ENCODE results near the gene ROBO4. TPM values are rescaled to one million over a fixed set of nuclear protein-coding genes. Genes with fewer than 3 reads are reported as not detected.

The ROBO4 gene
- total and polyA plus RNA-seq, 2 experiments from 2014 or later, result not detected

DNA sequence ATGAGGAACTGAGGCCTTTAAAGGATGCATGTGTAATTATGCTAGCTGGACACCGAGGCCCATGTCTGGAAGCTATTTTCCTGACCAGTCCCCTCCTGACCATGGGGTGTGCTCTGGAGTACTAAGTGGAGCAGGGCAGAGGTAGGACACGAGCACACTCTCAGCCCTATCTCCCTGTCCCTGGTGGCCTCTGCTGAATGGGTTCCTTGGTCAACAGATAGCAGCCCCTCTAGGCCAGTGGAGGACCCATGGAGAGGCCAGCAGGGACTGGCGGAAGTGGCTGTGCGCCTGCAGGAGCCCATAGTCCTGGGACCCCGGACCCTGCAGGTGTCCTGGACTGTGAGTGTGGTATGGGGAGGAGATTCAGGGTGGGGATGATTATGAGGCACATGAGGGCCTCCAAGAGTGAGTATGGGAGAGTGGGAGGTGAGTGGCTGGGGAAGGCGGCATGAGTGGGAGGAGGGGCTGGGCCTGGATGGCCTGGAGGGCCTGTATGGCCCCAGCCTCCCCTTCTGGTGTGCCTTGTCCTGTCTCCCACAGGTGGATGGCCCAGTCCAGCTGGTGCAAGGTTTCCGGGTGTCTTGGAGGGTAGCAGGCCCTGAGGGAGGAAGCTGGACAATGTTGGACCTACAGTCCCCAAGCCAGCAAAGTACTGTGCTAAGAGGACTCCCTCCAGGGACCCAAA, 23.0 kb downstream of the ROBO4 start (continued):
- TF ChIP-seq, protein P1, sequence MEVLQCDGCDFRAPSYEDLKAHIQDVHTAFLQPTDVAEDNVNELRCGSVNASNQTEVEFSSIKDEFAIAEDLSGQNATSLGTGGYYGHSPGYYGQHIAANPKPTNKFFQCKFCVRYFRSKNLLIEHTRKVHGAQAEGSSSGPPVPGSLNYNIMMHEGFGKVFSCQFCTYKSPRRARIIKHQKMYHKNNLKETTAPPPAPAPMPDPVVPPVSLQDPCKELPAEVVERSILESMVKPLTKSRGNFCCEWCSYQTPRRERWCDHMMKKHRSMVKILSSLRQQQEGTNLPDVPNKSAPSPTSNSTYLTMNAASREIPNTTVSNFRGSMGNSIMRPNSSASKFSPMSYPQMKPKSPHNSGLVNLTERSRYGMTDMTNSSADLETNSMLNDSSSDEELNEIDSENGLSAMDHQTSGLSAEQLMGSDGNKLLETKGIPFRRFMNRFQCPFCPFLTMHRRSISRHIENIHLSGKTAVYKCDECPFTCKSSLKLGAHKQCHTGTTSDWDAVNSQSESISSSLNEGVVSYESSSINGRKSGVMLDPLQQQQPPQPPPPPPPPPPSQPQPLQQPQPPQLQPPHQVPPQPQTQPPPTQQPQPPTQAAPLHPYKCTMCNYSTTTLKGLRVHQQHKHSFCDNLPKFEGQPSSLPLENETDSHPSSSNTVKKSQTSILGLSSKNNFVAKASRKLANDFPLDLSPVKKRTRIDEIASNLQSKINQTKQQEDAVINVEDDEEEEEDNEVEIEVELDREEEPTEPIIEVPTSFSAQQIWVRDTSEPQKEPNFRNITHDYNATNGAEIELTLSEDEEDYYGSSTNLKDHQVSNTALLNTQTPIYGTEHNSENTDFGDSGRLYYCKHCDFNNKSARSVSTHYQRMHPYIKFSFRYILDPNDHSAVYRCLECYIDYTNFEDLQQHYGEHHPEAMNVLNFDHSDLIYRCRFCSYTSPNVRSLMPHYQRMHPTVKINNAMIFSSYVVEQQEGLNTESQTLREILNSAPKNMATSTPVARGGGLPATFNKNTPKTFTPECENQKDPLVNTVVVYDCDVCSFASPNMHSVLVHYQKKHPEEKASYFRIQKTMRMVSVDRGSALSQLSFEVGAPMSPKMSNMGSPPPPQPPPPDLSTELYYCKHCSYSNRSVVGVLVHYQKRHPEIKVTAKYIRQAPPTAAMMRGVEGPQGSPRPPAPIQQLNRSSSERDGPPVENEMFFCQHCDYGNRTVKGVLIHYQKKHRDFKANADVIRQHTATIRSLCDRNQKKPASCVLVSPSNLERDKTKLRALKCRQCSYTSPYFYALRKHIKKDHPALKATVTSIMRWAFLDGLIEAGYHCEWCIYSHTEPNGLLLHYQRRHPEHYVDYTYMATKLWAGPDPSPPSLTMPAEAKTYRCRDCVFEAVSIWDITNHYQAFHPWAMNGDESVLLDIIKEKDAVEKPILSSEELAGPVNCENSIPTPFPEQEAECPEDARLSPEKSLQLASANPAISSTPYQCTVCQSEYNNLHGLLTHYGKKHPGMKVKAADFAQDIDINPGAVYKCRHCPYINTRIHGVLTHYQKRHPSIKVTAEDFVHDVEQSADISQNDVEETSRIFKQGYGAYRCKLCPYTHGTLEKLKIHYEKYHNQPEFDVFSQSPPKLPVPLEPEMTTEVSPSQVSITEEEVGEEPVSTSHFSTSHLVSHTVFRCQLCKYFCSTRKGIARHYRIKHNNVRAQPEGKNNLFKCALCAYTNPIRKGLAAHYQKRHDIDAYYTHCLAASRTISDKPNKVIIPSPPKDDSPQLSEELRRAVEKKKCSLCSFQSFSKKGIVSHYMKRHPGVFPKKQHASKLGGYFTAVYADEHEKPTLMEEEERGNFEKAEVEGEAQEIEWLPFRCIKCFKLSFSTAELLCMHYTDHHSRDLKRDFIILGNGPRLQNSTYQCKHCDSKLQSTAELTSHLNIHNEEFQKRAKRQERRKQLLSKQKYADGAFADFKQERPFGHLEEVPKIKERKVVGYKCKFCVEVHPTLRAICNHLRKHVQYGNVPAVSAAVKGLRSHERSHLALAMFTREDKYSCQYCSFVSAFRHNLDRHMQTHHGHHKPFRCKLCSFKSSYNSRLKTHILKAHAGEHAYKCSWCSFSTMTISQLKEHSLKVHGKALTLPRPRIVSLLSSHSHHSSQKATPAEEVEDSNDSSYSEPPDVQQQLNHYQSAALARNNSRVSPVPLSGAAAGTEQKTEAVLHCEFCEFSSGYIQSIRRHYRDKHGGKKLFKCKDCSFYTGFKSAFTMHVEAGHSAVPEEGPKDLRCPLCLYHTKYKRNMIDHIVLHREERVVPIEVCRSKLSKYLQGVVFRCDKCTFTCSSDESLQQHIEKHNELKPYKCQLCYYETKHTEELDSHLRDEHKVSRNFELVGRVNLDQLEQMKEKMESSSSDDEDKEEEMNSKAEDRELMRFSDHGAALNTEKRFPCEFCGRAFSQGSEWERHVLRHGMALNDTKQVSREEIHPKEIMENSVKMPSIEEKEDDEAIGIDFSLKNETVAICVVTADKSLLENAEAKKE (CRISPR knock-in tag; IDR thresholded peaks at IDR 0.05), result no peak
- TF ChIP-seq, protein P2, sequence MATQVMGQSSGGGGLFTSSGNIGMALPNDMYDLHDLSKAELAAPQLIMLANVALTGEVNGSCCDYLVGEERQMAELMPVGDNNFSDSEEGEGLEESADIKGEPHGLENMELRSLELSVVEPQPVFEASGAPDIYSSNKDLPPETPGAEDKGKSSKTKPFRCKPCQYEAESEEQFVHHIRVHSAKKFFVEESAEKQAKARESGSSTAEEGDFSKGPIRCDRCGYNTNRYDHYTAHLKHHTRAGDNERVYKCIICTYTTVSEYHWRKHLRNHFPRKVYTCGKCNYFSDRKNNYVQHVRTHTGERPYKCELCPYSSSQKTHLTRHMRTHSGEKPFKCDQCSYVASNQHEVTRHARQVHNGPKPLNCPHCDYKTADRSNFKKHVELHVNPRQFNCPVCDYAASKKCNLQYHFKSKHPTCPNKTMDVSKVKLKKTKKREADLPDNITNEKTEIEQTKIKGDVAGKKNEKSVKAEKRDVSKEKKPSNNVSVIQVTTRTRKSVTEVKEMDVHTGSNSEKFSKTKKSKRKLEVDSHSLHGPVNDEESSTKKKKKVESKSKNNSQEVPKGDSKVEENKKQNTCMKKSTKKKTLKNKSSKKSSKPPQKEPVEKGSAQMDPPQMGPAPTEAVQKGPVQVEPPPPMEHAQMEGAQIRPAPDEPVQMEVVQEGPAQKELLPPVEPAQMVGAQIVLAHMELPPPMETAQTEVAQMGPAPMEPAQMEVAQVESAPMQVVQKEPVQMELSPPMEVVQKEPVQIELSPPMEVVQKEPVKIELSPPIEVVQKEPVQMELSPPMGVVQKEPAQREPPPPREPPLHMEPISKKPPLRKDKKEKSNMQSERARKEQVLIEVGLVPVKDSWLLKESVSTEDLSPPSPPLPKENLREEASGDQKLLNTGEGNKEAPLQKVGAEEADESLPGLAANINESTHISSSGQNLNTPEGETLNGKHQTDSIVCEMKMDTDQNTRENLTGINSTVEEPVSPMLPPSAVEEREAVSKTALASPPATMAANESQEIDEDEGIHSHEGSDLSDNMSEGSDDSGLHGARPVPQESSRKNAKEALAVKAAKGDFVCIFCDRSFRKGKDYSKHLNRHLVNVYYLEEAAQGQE (IDR thresholded peaks at IDR 0.05; ENCODE audit: unreplicated experiment), result no peak
- TF ChIP-seq ZNF114 (CRISPR knock-in tag; IDR thresholded peaks at IDR 0.05) (no peak), STAT1 (IDR thresholded peaks at IDR 0.05; ENCODE audit: unreplicated experiment) (no peak)
- TF ChIP-seq, protein P3, sequence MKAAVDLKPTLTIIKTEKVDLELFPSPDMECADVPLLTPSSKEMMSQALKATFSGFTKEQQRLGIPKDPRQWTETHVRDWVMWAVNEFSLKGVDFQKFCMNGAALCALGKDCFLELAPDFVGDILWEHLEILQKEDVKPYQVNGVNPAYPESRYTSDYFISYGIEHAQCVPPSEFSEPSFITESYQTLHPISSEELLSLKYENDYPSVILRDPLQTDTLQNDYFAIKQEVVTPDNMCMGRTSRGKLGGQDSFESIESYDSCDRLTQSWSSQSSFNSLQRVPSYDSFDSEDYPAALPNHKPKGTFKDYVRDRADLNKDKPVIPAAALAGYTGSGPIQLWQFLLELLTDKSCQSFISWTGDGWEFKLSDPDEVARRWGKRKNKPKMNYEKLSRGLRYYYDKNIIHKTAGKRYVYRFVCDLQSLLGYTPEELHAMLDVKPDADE (IDR thresholded peaks at IDR 0.05), result no peak
